Omental fat pad (tissue), 4 donors: ENCODE measurements around the gene C5AR1. TPM values are rescaled to one million over a fixed set of nuclear protein-coding genes. Genes with fewer than 3 reads are reported as not detected.
"Not testable (repeated sequence)": the region's sequence is repeated elsewhere in the genome, so short reads cannot be mapped to it uniquely, and the experiment has no call there.

Source experiments
- ATAC-seq: fragments of 150-250 bp; one replicate; pipeline ENCODE4 v1.9.1; 2016; ENCODE audit warnings: mild to moderate bottlenecking, moderate library complexity; ENCODE audit not compliant: low FRiP score
- DNase-seq: peaks from one replicate; pipeline ENCODE4 v3.0.0-alpha.2; 2019; ENCODE audit warnings: low spot score
- total RNA-seq, 4 donors: library from RNA; depleted of rRNA; stranded (reverse); fragments of >200 nt; gene quantifications; one replicate each; pipeline ENCODE4 v1.1.0, GENCODE V29; 2016
- TF ChIP-seq, protein P1 (sequence below), 3 donors: fragments of 450-650 bp; IDR thresholded peaks; one replicate each; pipeline ENCODE4 v1.5.1; 2016 to 2017; ENCODE audit warnings: antibody characterized with exemption in 3 of 3, mild to moderate bottlenecking in 3 of 3, moderate library complexity in 2 of 3

Gene C5AR1
- total RNA-seq, 4 donors from 2014 or later, result 26.5 to 94.0 (median 60.7) TPM

DNA sequence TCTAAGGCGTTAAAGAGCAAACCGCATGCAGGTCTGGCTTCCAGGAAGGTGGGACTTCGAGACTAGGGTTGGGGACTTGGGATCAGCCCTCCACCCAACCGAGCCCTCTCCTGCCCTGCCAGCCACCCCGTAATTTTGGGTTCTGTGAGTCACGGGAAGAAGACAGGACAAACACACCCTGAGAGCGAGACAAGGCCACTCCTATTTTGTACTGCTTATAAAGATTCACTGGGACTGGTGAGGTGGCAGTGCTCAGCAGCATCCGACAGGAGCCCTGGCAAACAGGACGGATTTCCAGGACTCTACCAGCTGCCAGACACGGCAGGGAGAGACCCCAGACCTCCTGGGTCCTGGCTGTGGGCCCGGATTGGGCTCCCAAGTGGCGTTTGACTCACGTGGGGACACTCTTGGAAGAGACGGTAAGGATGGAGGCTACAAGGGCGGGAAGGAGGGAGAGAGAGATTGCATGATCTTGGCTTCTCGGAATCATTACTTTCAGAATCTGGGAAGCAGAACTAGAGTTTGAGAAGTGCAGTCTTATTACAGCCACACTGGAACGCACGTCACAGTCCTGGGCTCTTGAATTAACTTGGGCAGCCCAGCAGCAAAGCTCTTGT is 22.4 kb downstream of the C5AR1 start, which contains the start of gene C5AR2:
C5AR2 (plus strand) TSS at position 245 of the 617 bp plus-strand sequence. CDS start 8,625 bp downstream, outside the sequence.
- TF ChIP-seq, protein P1, sequence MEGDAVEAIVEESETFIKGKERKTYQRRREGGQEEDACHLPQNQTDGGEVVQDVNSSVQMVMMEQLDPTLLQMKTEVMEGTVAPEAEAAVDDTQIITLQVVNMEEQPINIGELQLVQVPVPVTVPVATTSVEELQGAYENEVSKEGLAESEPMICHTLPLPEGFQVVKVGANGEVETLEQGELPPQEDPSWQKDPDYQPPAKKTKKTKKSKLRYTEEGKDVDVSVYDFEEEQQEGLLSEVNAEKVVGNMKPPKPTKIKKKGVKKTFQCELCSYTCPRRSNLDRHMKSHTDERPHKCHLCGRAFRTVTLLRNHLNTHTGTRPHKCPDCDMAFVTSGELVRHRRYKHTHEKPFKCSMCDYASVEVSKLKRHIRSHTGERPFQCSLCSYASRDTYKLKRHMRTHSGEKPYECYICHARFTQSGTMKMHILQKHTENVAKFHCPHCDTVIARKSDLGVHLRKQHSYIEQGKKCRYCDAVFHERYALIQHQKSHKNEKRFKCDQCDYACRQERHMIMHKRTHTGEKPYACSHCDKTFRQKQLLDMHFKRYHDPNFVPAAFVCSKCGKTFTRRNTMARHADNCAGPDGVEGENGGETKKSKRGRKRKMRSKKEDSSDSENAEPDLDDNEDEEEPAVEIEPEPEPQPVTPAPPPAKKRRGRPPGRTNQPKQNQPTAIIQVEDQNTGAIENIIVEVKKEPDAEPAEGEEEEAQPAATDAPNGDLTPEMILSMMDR (IDR thresholded peaks at IDR 0.05), result no peak
- ATAC-seq (no peak), DNase-seq (no peak)

DNA sequence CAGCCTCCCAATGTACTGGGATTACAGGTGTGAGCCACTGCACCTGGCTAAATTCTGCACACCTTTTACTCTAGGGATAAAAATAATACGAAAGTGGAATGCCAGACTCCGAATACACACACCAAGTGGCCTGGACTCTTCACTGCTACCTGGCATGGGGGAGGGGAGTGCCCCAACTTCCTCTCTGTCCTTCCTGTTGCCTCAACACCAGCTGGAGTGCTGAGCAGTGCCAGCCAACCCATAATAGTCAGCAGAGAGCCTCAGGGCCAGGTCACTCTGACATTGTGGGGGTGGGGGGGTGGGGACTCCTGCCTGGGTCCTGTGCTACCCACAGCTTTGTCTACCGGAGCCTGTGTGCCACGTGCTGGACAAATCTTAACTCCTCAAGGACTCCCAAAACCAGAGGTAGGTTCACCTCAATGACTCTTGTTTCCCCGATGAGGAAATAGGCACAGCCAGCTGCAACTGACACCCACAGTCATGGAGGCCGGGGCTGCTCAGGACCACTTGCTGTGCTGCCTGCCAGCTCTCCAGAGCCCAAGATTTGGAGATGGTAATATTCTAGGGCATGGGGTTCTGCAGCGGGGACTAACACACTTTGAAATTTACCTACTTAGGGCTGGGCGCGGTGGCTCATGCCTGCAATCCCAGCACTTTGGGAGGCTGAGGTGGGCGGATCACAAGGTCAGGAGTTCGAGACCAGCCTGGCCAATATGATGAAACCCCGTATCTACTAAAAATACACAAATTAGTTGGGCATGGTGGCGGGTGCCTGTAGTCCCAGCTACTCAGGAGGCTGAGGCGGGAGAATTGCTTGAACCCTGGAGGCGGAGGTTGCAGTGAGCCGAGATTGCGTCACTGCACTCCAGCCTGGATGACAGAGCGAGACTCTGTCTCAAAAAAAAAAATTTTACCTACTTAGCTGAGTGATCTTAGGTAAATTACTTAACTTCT is 27.4 kb downstream of the C5AR1 start:
- ATAC-seq, DNase-seq: not testable (repeated sequence)

- DNase-seq (no peak), ATAC-seq (no peak)
- TF ChIP-seq, protein P1 (IDR thresholded peaks at IDR 0.05), result no peak
Measured at GRCh38 chr19:47339196-47339880, 29.7 kb downstream of the C5AR1 start.

GRCh38 chr19:47340477-47341208 is 31.0 kb downstream of the C5AR1 start:
- TF ChIP-seq, protein P1 (IDR thresholded peaks at IDR 0.05), result no peak
- ATAC-seq (no peak), DNase-seq (no peak)

DNA sequence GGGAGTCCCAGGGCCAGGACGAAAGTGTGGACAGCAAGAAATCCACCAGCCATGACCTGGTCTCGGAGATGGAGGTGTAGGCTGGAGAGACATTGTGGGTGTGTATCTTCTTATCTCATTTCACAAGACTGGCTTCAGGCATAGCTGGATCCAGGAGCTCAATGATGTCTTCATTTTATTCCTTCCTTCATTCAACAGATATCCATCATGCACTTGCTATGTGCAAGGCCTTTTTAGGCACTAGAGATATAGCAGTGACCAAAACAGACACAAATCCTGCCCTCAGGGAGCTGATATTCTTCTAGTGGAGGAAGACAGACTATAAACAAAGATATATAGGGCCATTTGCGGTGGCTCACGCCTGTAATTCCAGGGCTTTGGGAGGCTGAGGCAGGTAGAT is 32.1 kb downstream of the C5AR1 start:
- TF ChIP-seq, protein P1 (IDR thresholded peaks at IDR 0.05), result no peak
- no peak for ATAC-seq
- DNase-seq, result no peak

DNA sequence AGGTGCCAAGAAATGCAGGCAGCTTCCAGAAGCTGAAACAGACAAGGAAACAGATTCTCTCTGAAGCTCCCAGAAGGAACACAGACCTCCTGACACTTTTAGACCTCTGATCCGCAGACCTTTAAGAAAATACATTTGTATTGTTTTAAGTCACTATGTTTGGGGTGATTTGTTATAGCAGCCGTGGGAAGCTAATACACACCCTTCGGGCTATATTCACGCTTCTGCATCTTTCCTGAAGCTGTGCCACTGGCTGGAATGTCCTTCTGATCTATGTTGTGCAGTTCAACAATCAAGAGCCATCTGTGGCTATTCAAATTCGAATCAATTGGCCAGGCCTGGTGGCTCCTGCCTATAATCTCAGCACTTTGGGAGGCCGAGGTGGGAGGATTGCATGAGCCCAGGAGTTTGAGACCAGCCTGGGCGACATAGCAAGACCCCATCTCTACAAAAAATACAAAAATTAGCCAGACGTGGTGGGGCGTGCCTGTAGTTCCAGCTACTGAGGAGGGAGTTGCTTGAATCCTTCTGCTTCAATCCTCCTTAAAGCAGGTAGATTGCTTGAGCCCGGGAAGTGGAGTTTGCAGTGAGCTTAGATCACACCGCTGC is 33.6 kb downstream of the C5AR1 start:
- DNase-seq (no peak), ATAC-seq (no peak)
- TF ChIP-seq, protein P1 (IDR thresholded peaks at IDR 0.05), result no peak
